ENCODE measurements around the gene GOLGA1. TPM values are rescaled to one million over a fixed set of nuclear protein-coding genes. Genes with fewer than 3 reads are reported as not detected.

The GOLGA1 gene
- total and polyA plus RNA-seq, 9 of the 15 experiments (the other 6 are each of a cell fraction or from before 2014, with no cell fraction given) = 2.9 to 15.9 (median 8.5) TPM

DNA sequence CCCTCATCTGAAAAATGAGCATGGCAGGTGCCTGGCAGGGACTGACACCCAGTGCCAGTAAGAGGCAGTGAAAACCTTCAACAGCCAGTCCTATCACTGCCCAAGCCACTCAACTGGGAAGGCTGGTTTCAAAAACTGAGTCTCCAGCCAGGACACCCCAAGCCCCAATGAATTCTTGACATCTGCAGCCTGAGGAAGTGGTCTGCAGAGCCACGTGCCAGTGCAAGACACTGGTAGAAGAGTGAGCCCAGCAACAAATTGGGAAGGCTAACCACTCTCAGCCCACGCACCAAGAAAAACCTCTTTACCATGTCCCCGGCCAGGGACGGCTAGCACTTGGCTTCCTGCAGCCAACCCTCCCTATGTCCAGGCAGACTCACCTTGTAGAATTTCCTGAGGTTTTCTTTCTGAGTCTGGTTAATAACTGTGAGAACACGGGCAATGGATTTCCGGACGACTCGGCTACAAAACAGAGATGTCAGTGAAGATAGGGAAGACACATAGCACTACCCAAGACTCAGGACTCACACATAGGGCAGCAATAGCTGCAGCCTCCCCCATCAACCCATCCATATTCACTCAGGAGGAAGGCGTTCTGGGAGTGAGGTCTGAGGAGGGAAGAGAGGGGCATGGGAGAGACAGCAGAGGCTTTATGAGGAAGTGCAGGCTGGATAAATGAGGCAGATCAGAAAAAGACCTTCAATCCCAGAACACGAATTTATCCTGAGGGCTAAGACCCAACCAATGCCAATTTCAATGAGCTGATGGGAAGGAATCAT lies 80.9 kb downstream of the GOLGA1 start (continued):
- TF ChIP-seq, protein P1, sequence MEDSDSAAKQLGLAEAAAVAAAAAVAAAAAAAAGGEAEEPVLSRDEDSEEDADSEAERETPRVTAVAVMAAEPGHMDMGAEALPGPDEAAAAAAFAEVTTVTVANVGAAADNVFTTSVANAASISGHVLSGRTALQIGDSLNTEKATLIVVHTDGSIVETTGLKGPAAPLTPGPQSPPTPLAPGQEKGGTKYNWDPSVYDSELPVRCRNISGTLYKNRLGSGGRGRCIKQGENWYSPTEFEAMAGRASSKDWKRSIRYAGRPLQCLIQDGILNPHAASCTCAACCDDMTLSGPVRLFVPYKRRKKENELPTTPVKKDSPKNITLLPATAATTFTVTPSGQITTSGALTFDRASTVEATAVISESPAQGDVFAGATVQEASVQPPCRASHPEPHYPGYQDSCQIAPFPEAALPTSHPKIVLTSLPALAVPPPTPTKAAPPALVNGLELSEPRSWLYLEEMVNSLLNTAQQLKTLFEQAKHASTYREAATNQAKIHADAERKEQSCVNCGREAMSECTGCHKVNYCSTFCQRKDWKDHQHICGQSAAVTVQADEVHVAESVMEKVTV (CRISPR knock-in tag; IDR thresholded peaks at IDR 0.05) = no peak
- TF ChIP-seq ZC3H11A (IDR thresholded peaks at IDR 0.05; ENCODE audit: low read depth, low read length) = no peak
- no peak for TF ChIP-seq ZNF561 (CRISPR knock-in tag; conservative IDR thresholded peaks at IDR 0.05)
- TF ChIP-seq SP1 (CRISPR knock-in tag; IDR thresholded peaks at IDR 0.05) = peak; percentile 65; the same call in 1 of the 2 replicates
- TF ChIP-seq ARID2 (IDR thresholded peaks at IDR 0.05) = no peak
- TF ChIP-seq, protein P2, sequence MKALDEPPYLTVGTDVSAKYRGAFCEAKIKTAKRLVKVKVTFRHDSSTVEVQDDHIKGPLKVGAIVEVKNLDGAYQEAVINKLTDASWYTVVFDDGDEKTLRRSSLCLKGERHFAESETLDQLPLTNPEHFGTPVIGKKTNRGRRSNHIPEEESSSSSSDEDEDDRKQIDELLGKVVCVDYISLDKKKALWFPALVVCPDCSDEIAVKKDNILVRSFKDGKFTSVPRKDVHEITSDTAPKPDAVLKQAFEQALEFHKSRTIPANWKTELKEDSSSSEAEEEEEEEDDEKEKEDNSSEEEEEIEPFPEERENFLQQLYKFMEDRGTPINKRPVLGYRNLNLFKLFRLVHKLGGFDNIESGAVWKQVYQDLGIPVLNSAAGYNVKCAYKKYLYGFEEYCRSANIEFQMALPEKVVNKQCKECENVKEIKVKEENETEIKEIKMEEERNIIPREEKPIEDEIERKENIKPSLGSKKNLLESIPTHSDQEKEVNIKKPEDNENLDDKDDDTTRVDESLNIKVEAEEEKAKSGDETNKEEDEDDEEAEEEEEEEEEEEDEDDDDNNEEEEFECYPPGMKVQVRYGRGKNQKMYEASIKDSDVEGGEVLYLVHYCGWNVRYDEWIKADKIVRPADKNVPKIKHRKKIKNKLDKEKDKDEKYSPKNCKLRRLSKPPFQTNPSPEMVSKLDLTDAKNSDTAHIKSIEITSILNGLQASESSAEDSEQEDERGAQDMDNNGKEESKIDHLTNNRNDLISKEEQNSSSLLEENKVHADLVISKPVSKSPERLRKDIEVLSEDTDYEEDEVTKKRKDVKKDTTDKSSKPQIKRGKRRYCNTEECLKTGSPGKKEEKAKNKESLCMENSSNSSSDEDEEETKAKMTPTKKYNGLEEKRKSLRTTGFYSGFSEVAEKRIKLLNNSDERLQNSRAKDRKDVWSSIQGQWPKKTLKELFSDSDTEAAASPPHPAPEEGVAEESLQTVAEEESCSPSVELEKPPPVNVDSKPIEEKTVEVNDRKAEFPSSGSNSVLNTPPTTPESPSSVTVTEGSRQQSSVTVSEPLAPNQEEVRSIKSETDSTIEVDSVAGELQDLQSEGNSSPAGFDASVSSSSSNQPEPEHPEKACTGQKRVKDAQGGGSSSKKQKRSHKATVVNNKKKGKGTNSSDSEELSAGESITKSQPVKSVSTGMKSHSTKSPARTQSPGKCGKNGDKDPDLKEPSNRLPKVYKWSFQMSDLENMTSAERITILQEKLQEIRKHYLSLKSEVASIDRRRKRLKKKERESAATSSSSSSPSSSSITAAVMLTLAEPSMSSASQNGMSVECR (CRISPR knock-in tag; IDR thresholded peaks at IDR 0.05) = peak; percentile 53; the same call in 1 of the 2 replicates
- TF ChIP-seq RBM14 (IDR thresholded peaks at IDR 0.05; ENCODE audit: borderline replicate concordance, insufficient read depth, low read depth, low read length) = no peak
